Psoas muscle (tissue), 8 donors: ENCODE data around the gene SYTL4. TPM values are rescaled to one million over a fixed set of nuclear protein-coding genes. Genes with fewer than 3 reads are reported as not detected.

ENCODE experiments used
- ATAC-seq, 4 donors: fragments of 200-7000 bp; cut with Tn5 transposase; one replicate each; pipeline ENCODE4 v1.9.1; 2020; ENCODE audit warnings: moderate library complexity in 3 of 4, mild to moderate bottlenecking in 2 of 4
- DNase-seq, 2 donors: peaks; one replicate each; pipeline ENCODE4 v3.0.0-alpha.2; 2020
- H3K27ac ChIP-seq: fragments of 200-600 bp; one replicate; pipeline ENCODE4 v1.8.0; 2022
- H3K27me3 ChIP-seq, 3 donors: fragments of 200-600 bp in 1 of 3; one replicate each; pipeline versions ENCODE4 v1.6.1 to v1.8.0; 2013 to 2022; ENCODE audit warnings: low read length in 2 of 3, mild to moderate bottlenecking in 2 of 3, moderate library complexity in 1 of 3; ENCODE audit not compliant: insufficient read depth in 3 of 3
- H3K36me3 ChIP-seq, 2 donors: fragments of 200-600 bp in 1 of 2; one replicate each; pipeline versions ENCODE4 v1.6.1 to v1.8.0; 2013 to 2022; ENCODE audit warnings: low read depth in 1 of 2, mild to moderate bottlenecking in 1 of 2, moderate library complexity in 1 of 2; ENCODE audit not compliant: insufficient read depth in 1 of 2
- H3K4me1 ChIP-seq: fragments of 200-600 bp; one replicate; pipeline ENCODE4 v1.8.0; 2022
- H3K4me3 ChIP-seq: fragments of 200-600 bp; one replicate; pipeline ENCODE4 v1.8.0; 2022; ENCODE audit warnings: mild to moderate bottlenecking
- H3K9me3 ChIP-seq: fragments of 200-600 bp; one replicate; pipeline ENCODE4 v1.8.0; 2022
- CTCF ChIP-seq: fragments of 200-600 bp; IDR thresholded peaks from one replicate; pipeline ENCODE4 v1.8.0; 2022; ENCODE audit warnings: antibody characterized with exemption
- WGBS, 3 donors: extraction: QIAGEN DNeasy Blood & Tissue Kit; methylation state at CpG; one replicate each; pipeline versions ENCODE4 v1.1.6 to v1.1.7; 2013; 5-methylcytosine and 5-hydroxymethylcytosine counted together
- intact Hi-C, 2 donors: fragments of 100-400 bp; cut with DNase I; formaldehyde crosslinking; loops; one replicate each; pipeline versions ENCODE4 v1.11.0 to v1.14.2; 2022
- polyA plus RNA-seq, 3 donors: library from polyadenylated mRNA; stranded (reverse); fragments of 200-250 nt; gene quantifications; one replicate each; pipeline ENCODE4 v1.2.3, GENCODE V29; 2013
- total RNA-seq, 4 donors: library from RNA; stranded (reverse); fragmentation: NEBNext Ultra II Directional in 2 of 4; extraction: Animal tissue kit (Norgen Biotek cat#: 25700) in 2 of 4; gene quantifications; one replicate each; pipeline versions ENCODE4 v1.2.1 to v1.2.4, GENCODE V29; 2021 to 2023
- donor health status: healthy with polysubstance abuse.
- donor health status: DM: no; HTN: no; CAD: no; lungs with moderate emphysema.
- donor health status: Bipolar disorder and iron deficiency.
- donor health status: healthy.
- donor health status: DM: yes; HTN: yes; CAD: no.
- donor health status: DM: no; HTN: no; CAD: no.
- donor health status: DM: no; HTN: no; CAD: no.
- donor health status: DM: yes; HTN: yes; CAD: no.

The SYTL4 gene
- total and polyA plus RNA-seq, 7 donors = 1.3 to 2.2 (median 1.6) TPM

- ATAC-seq (no peak), DNase-seq (no peak)
- WGBS, 3 donors = 84 to 100% (median 89%) methylated on average over 1 of the region's 1 CpG
- intact Hi-C loops = no loop called here
- peaks cover 0 to 23% (median 0%) of the 10 kb centered on the region in 3 donors for H3K27me3 ChIP-seq
- H3K4me3 ChIP-seq = no peak overlapping the region
- H3K27ac ChIP-seq = peak overlapping the region; percentile 63
- no peaks in the 10 kb centered on the region for H3K4me1 ChIP-seq
- no peaks in the 10 kb centered on the region for H3K36me3 ChIP-seq
- no peaks in the 10 kb centered on the region for H3K9me3 ChIP-seq
- TF ChIP-seq CTCF = no peak
These were observed 81.1 kb downstream of the SYTL4 start for GRCh38 chrX:100650841-100651240.

- no peak for TF ChIP-seq CTCF
- H3K27me3 ChIP-seq = peaks cover 0 to 30% (median 0%) of the 10 kb centered on the region in 3 donors
- 16 to 33% (median 28%) methylated on average over 12 of the region's 12 CpGs for WGBS, 3 donors
- peak; percentile 77 to 87 for DNase-seq
- H3K4me3 ChIP-seq = no peak overlapping the region
- H3K9me3 ChIP-seq = no peaks in the 10 kb centered on the region
- peak overlapping the region; percentile 63 for H3K27ac ChIP-seq
- no peaks in the 10 kb centered on the region for H3K36me3 ChIP-seq
- intact Hi-C loops = no loop called here
- peak; percentile 60 to 85 (median 82) for ATAC-seq
- H3K4me1 ChIP-seq = no peaks in the 10 kb centered on the region
These were observed 82.2 kb downstream of the SYTL4 start for GRCh38 chrX:100649550-100650356.

GRCh38 chrX:100648458-100649417 is 83.2 kb downstream of the SYTL4 start:
- intact Hi-C loops = no loop called here
- H3K4me3 ChIP-seq = no peak overlapping the region
- DNase-seq (peak; percentile 25 to 49), ATAC-seq (peak in 3 of 4 donors; percentile 33 to 65 (median 39))
- peak overlapping the region; percentile 63 for H3K27ac ChIP-seq
- no peak for TF ChIP-seq CTCF
- 32 to 56% (median 43%) methylated on average over 8 of the region's 8 CpGs for WGBS, 3 donors
- no peaks in the 10 kb centered on the region for H3K4me1 ChIP-seq
- H3K36me3 ChIP-seq = no peaks in the 10 kb centered on the region
- H3K27me3 ChIP-seq = peaks cover 0 to 38% (median 0%) of the 10 kb centered on the region in 3 donors
- no peaks in the 10 kb centered on the region for H3K9me3 ChIP-seq

- 45 to 69% (median 59%) methylated on average over 2 of the region's 2 CpGs for WGBS, 3 donors
- TF ChIP-seq CTCF = no peak
- Histone ChIP-seq H3K36me3 (no peaks in the 10 kb centered on the region), H3K4me3 (no peak overlapping the region), H3K4me1 (no peaks in the 10 kb centered on the region), H3K27ac (no peak overlapping the region), H3K9me3 (no peaks in the 10 kb centered on the region), H3K27me3 (peaks cover 0 to 40% (median 0%) of the 10 kb centered on the region in 3 donors)
- intact Hi-C loops = no loop called here
- ATAC-seq (no peak), DNase-seq (no peak)
These were observed 84.2 kb downstream of the SYTL4 start for GRCh38 chrX:100647739-100648138.
